Esophagus squamous epithelium (tissue), 5 donors: ENCODE results near the gene KIF14. TPM values are rescaled to one million over a fixed set of nuclear protein-coding genes. Genes with fewer than 3 reads are reported as not detected.

Experiments
- DNase-seq: peaks from one replicate; lab custom pipeline; 2025; lab: John Stamatoyannopoulos, UW
- H3K27ac ChIP-seq, 4 donors: fragments of 200-600 bp; sonication (generic); one replicate each; pipeline ENCODE4 v1.5.1; 2016 to 2019; ENCODE audit warnings: mild to moderate bottlenecking in 1 of 4
- H3K27me3 ChIP-seq, 4 donors: fragments of 200-600 bp; sonication (generic); 1 replicate in 3 of 4; 2 replicates in 1 of 4; pipeline versions ENCODE4 v1.5.1 to v1.6.0; 2017 to 2021; ENCODE audit warnings: antibody characterized with exemption in 1 of 4
- H3K36me3 ChIP-seq, 3 donors: fragments of 200-600 bp; sonication (generic); one replicate each; pipeline ENCODE4 v1.5.1; 2016 to 2019
- H3K4me1 ChIP-seq, 3 donors: fragments of 200-600 bp; sonication (generic); one replicate each; pipeline ENCODE4 v1.5.1; 2017 to 2019
- H3K4me3 ChIP-seq, 4 donors: fragments of 200-600 bp; sonication (generic); 1 replicate in 3 of 4; 2 replicates in 1 of 4; pipeline ENCODE4 v1.5.1; 2016 to 2019; ENCODE audit warnings: mild to moderate bottlenecking in 2 of 4, moderate library complexity in 1 of 4
- H3K9me3 ChIP-seq, 3 donors: fragments of 200-600 bp; sonication (generic); one replicate each; pipeline ENCODE4 v1.5.1; 2016 to 2019
- CTCF ChIP-seq, 6 experiments: fragments of 450-650 bp in 4 of 6; fragments of 200-600 bp in 2 of 6; sonication (generic) in 2 of 6; IDR thresholded peaks; one replicate each; pipeline ENCODE4 v1.5.1; 2016 to 2019; ENCODE audit warnings: antibody characterized with exemption in 6 of 6, mild to moderate bottlenecking in 4 of 6, moderate library complexity in 4 of 6
- POLR2A ChIP-seq, 4 donors: fragments of 450-650 bp; IDR thresholded peaks; one replicate each; pipeline ENCODE4 v1.6.1; 2017; ENCODE audit warnings: antibody characterized with exemption in 4 of 4, mild to moderate bottlenecking in 4 of 4, moderate library complexity in 3 of 4
- WGBS, 2 donors: methylation state at CpG; one replicate each; pipeline ENCODE4 v1.1.5; 2018; 5-methylcytosine and 5-hydroxymethylcytosine counted together
- intact Hi-C: fragments of 100-400 bp; cut with DNase I; formaldehyde crosslinking; loops from one replicate; pipeline ENCODE4 v1.15.0; 2022
- total RNA-seq, 4 donors: library from RNA; depleted of rRNA; stranded (reverse); fragments of >200 nt; gene quantifications; one replicate each; pipeline ENCODE4 v1.1.0, GENCODE V29; 2016
- donor health status: DM: yes; HTN: yes; CAD: no.

The KIF14 gene
- total RNA-seq, 4 donors from 2014 or later: 1.5 to 5.8 (median 3.1) TPM

- H3K4me3 ChIP-seq: no peak overlapping the region
- peaks cover 0 to 4% (median 0%) of the 10 kb centered on the region in 4 donors for H3K27me3 ChIP-seq
- H3K36me3 ChIP-seq: no peaks in the 10 kb centered on the region
- no peak overlapping the region for H3K27ac ChIP-seq
- WGBS, 2 donors: 67% methylated on average over 1 to 2 of the region's 2 CpGs
- intact Hi-C loops: no loop called here
- no peak for DNase-seq
- TF ChIP-seq CTCF (IDR thresholded peaks at IDR 0.05): no peak
- no peak for TF ChIP-seq POLR2A (IDR thresholded peaks at IDR 0.05)
- H3K9me3 ChIP-seq: no peaks in the 10 kb centered on the region
- H3K4me1 ChIP-seq: no peaks in the 10 kb centered on the region
Measured at GRCh38 chr1:200542162-200542561, 78.4 kb downstream of the KIF14 start.

GRCh38 chr1:200540281-200540680 lies 80.3 kb downstream of the KIF14 start:
- intact Hi-C loops: no loop called here
- TF ChIP-seq POLR2A (IDR thresholded peaks at IDR 0.05): no peak
- peaks cover 0 to 4% (median 0%) of the 10 kb centered on the region in 4 donors for H3K27me3 ChIP-seq
- no peak overlapping the region for H3K4me3 ChIP-seq
- no peak overlapping the region for H3K27ac ChIP-seq
- no peaks in the 10 kb centered on the region for H3K4me1 ChIP-seq
- H3K36me3 ChIP-seq: no peaks in the 10 kb centered on the region
- 74 to 86% methylated on average over 1 of the region's 1 CpG for WGBS, 2 donors
- no peaks in the 10 kb centered on the region for H3K9me3 ChIP-seq
- DNase-seq: no peak

GRCh38 chr1:200538179-200538578 lies 82.4 kb downstream of the KIF14 start:
- Histone ChIP-seq H3K27me3 (no peaks in the 10 kb centered on the region), H3K4me1 (no peaks in the 10 kb centered on the region), H3K9me3 (no peaks in the 10 kb centered on the region), H3K27ac (no peak overlapping the region), H3K4me3 (no peak overlapping the region), H3K36me3 (no peaks in the 10 kb centered on the region)
- intact Hi-C loops: no loop called here
- no peak for DNase-seq
- TF ChIP-seq POLR2A (IDR thresholded peaks at IDR 0.05): no peak
- TF ChIP-seq CTCF (IDR thresholded peaks at IDR 0.05): no peak
- WGBS, 2 donors: 100% methylated on average over 1 of the region's 1 CpG; no CpG with 5 or more reads in 1 of the 2 donors

GRCh38 chr1:200535605-200536004 lies 84.9 kb downstream of the KIF14 start:
- no peak for TF ChIP-seq CTCF (IDR thresholded peaks at IDR 0.05)
- TF ChIP-seq POLR2A (IDR thresholded peaks at IDR 0.05): no peak
- Histone ChIP-seq H3K36me3 (no peaks in the 10 kb centered on the region), H3K27ac (no peak overlapping the region), H3K9me3 (no peaks in the 10 kb centered on the region), H3K4me1 (no peaks in the 10 kb centered on the region), H3K27me3 (peaks cover 0 to 11% (median 0%) of the 10 kb centered on the region in 4 donors), H3K4me3 (no peak overlapping the region)
- intact Hi-C loops: no loop called here
- 50 to 51% methylated on average over 3 to 4 of the region's 4 CpGs for WGBS, 2 donors
- DNase-seq: no peak

GRCh38 chr1:200530623-200531261 lies 89.8 kb downstream of the KIF14 start:
- Histone ChIP-seq H3K9me3 (no peaks in the 10 kb centered on the region), H3K27ac (no peak overlapping the region), H3K27me3 (peaks cover 0 to 11% (median 0%) of the 10 kb centered on the region in 4 donors), H3K36me3 (no peaks in the 10 kb centered on the region), H3K4me3 (no peak overlapping the region), H3K4me1 (no peaks in the 10 kb centered on the region)
- intact Hi-C loops: no loop called here
- DNase-seq: no peak
- no peak for TF ChIP-seq CTCF (IDR thresholded peaks at IDR 0.05)
- TF ChIP-seq POLR2A (IDR thresholded peaks at IDR 0.05): no peak
- WGBS, 2 donors: 39 to 47% methylated on average over 6 to 7 of the region's 7 CpGs
